Endodermal cell (in vitro differentiated cells): ENCODE measurements around the gene SLC9B2. TPM values are rescaled to one million over a fixed set of nuclear protein-coding genes. Genes with fewer than 3 reads are reported as not detected.
A peak's percentile ranks its signal among the peaks of the same experiment; 100 is the strongest.

ENCODE experiments used
- DNase-seq: peaks from one replicate; pipeline ENCODE4 v3.0.0-alpha.2; 2017
- H3K27ac ChIP-seq: 2 replicates; pipeline ENCODE4 v1.5.1; 2013; ENCODE audit warnings: mild to moderate bottlenecking, low read depth, low read length, moderate library complexity
- H3K27me3 ChIP-seq: 2 replicates; pipeline ENCODE4 v1.6.1; 2013; ENCODE audit warnings: mild to moderate bottlenecking, low read length, moderate library complexity; ENCODE audit not compliant: insufficient read depth, control insufficient read depth, poor library complexity, severe bottlenecking
- H3K36me3 ChIP-seq: 2 replicates; pipeline ENCODE4 v1.7.0; 2013; ENCODE audit warnings: mild to moderate bottlenecking, low read length, moderate library complexity; ENCODE audit not compliant: control insufficient read depth, insufficient read depth
- H3K4me1 ChIP-seq: one replicate; pipeline ENCODE4 v1.7.0; 2013; ENCODE audit warnings: low read length; ENCODE audit not compliant: control insufficient read depth, insufficient read depth
- H3K4me3 ChIP-seq: 2 replicates; pipeline ENCODE4 v1.5.1; 2013; ENCODE audit warnings: mild to moderate bottlenecking, low read length, moderate library complexity
- H3K9ac ChIP-seq: 2 replicates; pipeline ENCODE4 v1.6.1; 2013; ENCODE audit warnings: mild to moderate bottlenecking, low read length, moderate library complexity; ENCODE audit not compliant: poor library complexity, severe bottlenecking; ENCODE audit errors: extremely low read depth
- H3K9me3 ChIP-seq: 2 replicates; pipeline ENCODE4 v1.6.1; 2013; ENCODE audit warnings: mild to moderate bottlenecking, low read length, moderate library complexity; ENCODE audit not compliant: control insufficient read depth
- H3K27ac Mint-ChIP-seq: 2 replicates; pipeline ENCODE4 v1.8.0; 2020; ENCODE audit warnings: mixed read lengths
- H3K27me3 Mint-ChIP-seq: 2 replicates; pipeline ENCODE4 v1.8.0; 2021; ENCODE audit warnings: mild to moderate bottlenecking, mixed read lengths; ENCODE audit not compliant: insufficient read depth
- H3K36me3 Mint-ChIP-seq: 2 replicates; pipeline ENCODE4 v1.8.0; 2020; ENCODE audit warnings: low read depth, mixed read lengths
- H3K4me1 Mint-ChIP-seq: 2 replicates; pipeline ENCODE4 v1.8.0; 2020; ENCODE audit warnings: mixed read lengths
- H3K4me3 Mint-ChIP-seq: 2 replicates; pipeline ENCODE4 v1.8.0; 2020; ENCODE audit warnings: mild to moderate bottlenecking, moderate library complexity, mixed read lengths
- H3K9me3 Mint-ChIP-seq: 2 replicates; pipeline ENCODE4 v1.8.0; 2020; ENCODE audit warnings: mild to moderate bottlenecking, mixed read lengths
- CTCF ChIP-seq: fragments of 200-600 bp; sonication (generic); conservative IDR thresholded peaks from 2 replicates; pipeline ENCODE4 v1.5.0; 2021; ENCODE audit warnings: antibody characterized with exemption, mild to moderate bottlenecking
- WGBS, 2 experiments: methylation state at CpG; one replicate each; pipeline versions ENCODE4 v1.1.5 to v1.1.7; 2013; ENCODE audit warnings: missing lambda C conversion rate in 2 of 2, mixed read lengths in 1 of 2; ENCODE audit not compliant: insufficient coverage in 1 of 2, insufficient read length in 1 of 2; 5-methylcytosine and 5-hydroxymethylcytosine counted together
- total RNA-seq, 2 donors: library from RNA; stranded (reverse); fragmentation: NEBNext Ultra II Directional in 1 of 2; extraction: Animal tissue kit (Norgen Biotek cat#: 25700) in 1 of 2; gene quantifications; 2 replicates in 1 of 2; 3 replicates in 1 of 2; pipeline ENCODE4 v1.2.1, GENCODE V29; 2021

Gene SLC9B2
- total RNA-seq, 2 donors from 2014 or later = 8.2 to 11.3 TPM

- Mint-ChIP-seq H3K27me3 (no peaks in the 10 kb centered on the region), H3K9me3 (no peaks in the 10 kb centered on the region), H3K4me1 (peaks cover under 1% of the 10 kb centered on the region), H3K36me3 (peaks cover 22% of the 10 kb centered on the region), H3K27ac (peak overlapping the region; percentile 35), H3K4me3 (no peak overlapping the region)
- DNase-seq = no peak
- Histone ChIP-seq H3K4me3 (no peak overlapping the region), H3K9ac (no peak overlapping the region), H3K9me3 (no peaks in the 10 kb centered on the region), H3K27me3 (no peaks in the 10 kb centered on the region), H3K36me3 (peaks cover 44% of the 10 kb centered on the region), H3K4me1 (no peaks in the 10 kb centered on the region), H3K27ac (no peak overlapping the region)
- WGBS, 2 experiments = 94 to 100% methylated on average over 1 of the region's 2 CpGs
- no peak for TF ChIP-seq CTCF
These were observed 29.2 kb upstream of the SLC9B2 start for GRCh38 chr4:103105558-103106356.

- Mint-ChIP-seq H3K4me1 (peaks cover 6% of the 10 kb centered on the region), H3K27me3 (no peaks in the 10 kb centered on the region), H3K4me3 (no peak overlapping the region), H3K36me3 (peaks cover 17% of the 10 kb centered on the region), H3K27ac (no peak overlapping the region), H3K9me3 (no peaks in the 10 kb centered on the region)
- 86% methylated on average over 2 of the region's 3 CpGs; no CpG with 5 or more reads in 1 of the 2 experiments for WGBS, 2 experiments
- Histone ChIP-seq H3K4me1 (no peaks in the 10 kb centered on the region), H3K27me3 (no peaks in the 10 kb centered on the region), H3K27ac (no peak overlapping the region), H3K36me3 (peaks cover 35% of the 10 kb centered on the region), H3K9me3 (no peaks in the 10 kb centered on the region), H3K4me3 (no peak overlapping the region), H3K9ac (no peak overlapping the region)
- no peak for TF ChIP-seq CTCF
- DNase-seq = no peak
These were observed 28.3 kb upstream of the SLC9B2 start for GRCh38 chr4:103104886-103105285.

GRCh38 chr4:103100691-103101090, 24.1 kb upstream of the SLC9B2 start:
- TF ChIP-seq CTCF = no peak
- Mint-ChIP-seq H3K4me1 (peaks cover 17% of the 10 kb centered on the region), H3K36me3 (peaks cover 3% of the 10 kb centered on the region), H3K27me3 (no peaks in the 10 kb centered on the region), H3K27ac (no peak overlapping the region), H3K9me3 (no peaks in the 10 kb centered on the region), H3K4me3 (no peak overlapping the region)
- peak; percentile 41 for DNase-seq
- Histone ChIP-seq H3K4me3 (no peak overlapping the region), H3K9ac (no peak overlapping the region), H3K27ac (no peak overlapping the region), H3K4me1 (no peaks in the 10 kb centered on the region), H3K27me3 (no peaks in the 10 kb centered on the region), H3K36me3 (no peaks in the 10 kb centered on the region), H3K9me3 (no peaks in the 10 kb centered on the region)
- WGBS, 2 experiments = 73 to 77% methylated on average over 4 to 5 of the region's 5 CpGs
